ENCODE results near the gene GPR37L1. TPM values are rescaled to one million over a fixed set of nuclear protein-coding genes. Genes with fewer than 3 reads are reported as not detected.
"Not testable (repeated sequence)": the region's sequence is repeated elsewhere in the genome, so short reads cannot be mapped to it uniquely, and the experiment has no call there.

The GPR37L1 gene
- total RNA-seq, 1 donor from 2014 or later: 0.05 TPM

GRCh38 chr1:202171292-202172014 is 48.7 kb downstream of the GPR37L1 start:
- H3K27me3 Mint-ChIP-seq (ENCODE audit: low read depth): no peaks in the 10 kb centered on the region
- H3K9me3 Mint-ChIP-seq: no peaks in the 10 kb centered on the region
- H3K36me3 Mint-ChIP-seq (ENCODE audit: low read depth): no peaks in the 10 kb centered on the region
- H3K27ac Mint-ChIP-seq (ENCODE audit: unreplicated experiment): no peak overlapping the region
- DNase-seq (ENCODE audit: low read depth, low spot score): no peak
- no peaks in the 10 kb centered on the region for H3K4me1 Mint-ChIP-seq
- TF ChIP-seq CTCF (conservative IDR thresholded peaks at IDR 0.05): no peak
- H3K4me3 Mint-ChIP-seq: no peak overlapping the region

- Mint-ChIP-seq H3K36me3 (ENCODE audit: low read depth) (no peaks in the 10 kb centered on the region), H3K27ac (ENCODE audit: unreplicated experiment) (no peak overlapping the region), H3K4me3 (no peak overlapping the region), H3K4me1 (no peaks in the 10 kb centered on the region), H3K9me3 (no peaks in the 10 kb centered on the region), H3K27me3 (ENCODE audit: low read depth) (no peaks in the 10 kb centered on the region)
- DNase-seq (ENCODE audit: low read depth, low spot score): no peak
- TF ChIP-seq CTCF (conservative IDR thresholded peaks at IDR 0.05): no peak
Observed at GRCh38 chr1:202172015-202172355, 49.3 kb downstream of the GPR37L1 start.

- Mint-ChIP-seq H3K27me3 (ENCODE audit: low read depth) (no peaks in the 10 kb centered on the region), H3K36me3 (ENCODE audit: low read depth) (no peaks in the 10 kb centered on the region), H3K27ac (ENCODE audit: unreplicated experiment) (no peak overlapping the region), H3K4me1 (no peaks in the 10 kb centered on the region), H3K9me3 (no peaks in the 10 kb centered on the region), H3K4me3 (no peak overlapping the region)
- no peak for DNase-seq (ENCODE audit: low read depth, low spot score)
- TF ChIP-seq CTCF (conservative IDR thresholded peaks at IDR 0.05): no peak
Observed at GRCh38 chr1:202173993-202174392, 51.3 kb downstream of the GPR37L1 start.

GRCh38 chr1:202176949-202177927 is 54.5 kb downstream of the GPR37L1 start:
- H3K36me3 Mint-ChIP-seq (ENCODE audit: low read depth): no peaks in the 10 kb centered on the region
- no peak for TF ChIP-seq CTCF (conservative IDR thresholded peaks at IDR 0.05)
- DNase-seq (ENCODE audit: low read depth, low spot score): no peak
- no peaks in the 10 kb centered on the region for H3K27me3 Mint-ChIP-seq (ENCODE audit: low read depth)
- H3K27ac Mint-ChIP-seq (ENCODE audit: unreplicated experiment): no peak overlapping the region
- H3K4me3 Mint-ChIP-seq: no peak overlapping the region
- H3K9me3 Mint-ChIP-seq: no peaks in the 10 kb centered on the region
- no peaks in the 10 kb centered on the region for H3K4me1 Mint-ChIP-seq

DNA sequence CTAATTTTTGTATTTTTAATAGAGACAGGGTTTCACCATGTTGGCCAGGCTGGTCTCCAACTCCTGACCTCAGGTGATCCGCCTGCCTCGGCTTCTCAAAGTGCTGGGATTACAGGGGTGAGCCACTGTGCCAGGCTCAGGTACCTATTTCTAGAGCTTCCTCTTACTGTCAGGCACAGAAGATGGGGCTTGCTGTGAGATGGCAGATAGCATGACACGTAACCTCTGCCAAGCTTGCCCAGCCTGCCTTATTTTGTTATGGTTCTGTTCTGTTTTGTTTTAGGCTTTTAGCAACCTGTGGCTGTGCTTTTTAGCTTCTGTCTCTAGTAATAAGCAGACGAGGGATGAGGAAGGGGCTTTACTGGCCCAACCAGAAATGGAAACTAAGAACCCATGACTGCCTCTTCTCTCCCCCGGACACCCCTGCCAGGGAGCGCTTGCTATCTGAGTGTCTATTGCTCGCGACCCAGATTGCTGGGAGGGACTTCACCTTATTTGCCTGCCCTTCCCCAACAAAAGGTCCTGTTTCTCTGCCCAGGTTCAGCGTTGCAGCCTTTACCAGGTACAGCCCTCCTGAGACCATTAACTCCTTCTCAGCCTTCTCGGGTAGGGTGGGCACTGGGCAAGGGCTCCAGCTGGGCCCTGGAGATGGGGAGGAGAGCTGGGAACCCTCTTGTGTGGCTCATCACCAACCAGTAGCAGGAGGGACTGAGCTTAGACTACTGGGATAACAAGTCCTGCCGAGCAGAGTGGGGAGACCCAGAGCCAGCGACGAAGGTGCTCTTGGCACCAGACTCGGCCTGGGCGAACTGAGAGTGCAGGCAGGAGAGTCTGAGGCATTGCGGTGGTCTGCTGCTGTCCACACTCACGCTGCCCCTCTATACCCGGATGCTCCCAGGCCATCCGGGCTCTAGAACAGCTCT is 57.4 kb downstream of the GPR37L1 start:
- H3K36me3 Mint-ChIP-seq (ENCODE audit: low read depth): no peaks in the 10 kb centered on the region
- H3K27ac Mint-ChIP-seq (ENCODE audit: unreplicated experiment): no peak overlapping the region
- no peak for TF ChIP-seq CTCF (conservative IDR thresholded peaks at IDR 0.05)
- H3K27me3 Mint-ChIP-seq (ENCODE audit: low read depth): peaks cover 5% of the 10 kb centered on the region
- H3K9me3 Mint-ChIP-seq: no peaks in the 10 kb centered on the region
- no peak overlapping the region for H3K4me3 Mint-ChIP-seq
- no peak for DNase-seq (ENCODE audit: low read depth, low spot score)
- H3K4me1 Mint-ChIP-seq: peaks cover 14% of the 10 kb centered on the region

- not testable (repeated sequence) for H3K36me3 Mint-ChIP-seq (ENCODE audit: low read depth); DNase-seq (ENCODE audit: low read depth, low spot score)
Observed at GRCh38 chr1:202180751-202181139, 58.0 kb downstream of the GPR37L1 start.

More at GRCh38 chr1:202180751-202181139, 58.0 kb downstream of the GPR37L1 start:
- H3K4me1 Mint-ChIP-seq: peaks cover 14% of the 10 kb centered on the region
- H3K27me3 Mint-ChIP-seq (ENCODE audit: low read depth); H3K9me3 Mint-ChIP-seq; H3K27ac Mint-ChIP-seq (ENCODE audit: unreplicated experiment); H3K4me3 Mint-ChIP-seq: not testable (repeated sequence)

Measured in neural crest cell (in vitro differentiated cells).